ENCODE data around the gene RPS16.
"Not testable (repeated sequence)": the region's sequence is repeated elsewhere in the genome, so short reads cannot be mapped to it uniquely, and the experiment has no call there.

The RPS16 gene

GRCh38 chr19:39435499-39436349 lies at the start of gene RPS16:
Gene RPS16, minus strand, starts transcription at chr19:39435949. Its CDS starts 54 bp downstream, at chr19:39435895.
- TF ChIP-seq JUND (IDR thresholded peaks at IDR 0.05; ENCODE audit: low read depth) = no peak
- DNase-seq (ENCODE audit: low read depth in 1 of 2, low spot score in 1 of 2) = peak; percentile 56 to 96
- in situ Hi-C loops (cut with HindIII; ENCODE audit: low pct_unique_long_range_greater_than_20kb, low sequenced_read_pairs) = no loop called here

GRCh38 chr19:39483141-39483540 lies 47.4 kb upstream of the RPS16 start:
- no peak for TF ChIP-seq JUND (IDR thresholded peaks at IDR 0.05; ENCODE audit: low read depth)
- in situ Hi-C loops (cut with HindIII; ENCODE audit: low pct_unique_long_range_greater_than_20kb, low sequenced_read_pairs) = no loop called here
- no peak for DNase-seq (ENCODE audit: low read depth in 1 of 2, low spot score in 1 of 2)

GRCh38 chr19:39481676-39482075 lies 45.9 kb upstream of the RPS16 start:
- no peak for DNase-seq (ENCODE audit: low read depth in 1 of 2, low spot score in 1 of 2)
- no peak for TF ChIP-seq JUND (IDR thresholded peaks at IDR 0.05; ENCODE audit: low read depth)
- in situ Hi-C loops (cut with HindIII; ENCODE audit: low pct_unique_long_range_greater_than_20kb, low sequenced_read_pairs) = no loop called here

GRCh38 chr19:39481229-39481545 lies 45.4 kb upstream of the RPS16 start:
- no peak for DNase-seq (ENCODE audit: low read depth in 1 of 2, low spot score in 1 of 2)
- no peak for TF ChIP-seq JUND (IDR thresholded peaks at IDR 0.05; ENCODE audit: low read depth)

GRCh38 chr19:39480337-39481228 lies 44.8 kb upstream of the RPS16 start, which contains the start of gene TIMM50:
Gene TIMM50, plus strand, starts transcription at chr19:39480838. Its CDS starts 16 bp downstream, at chr19:39480854.
- peak; percentile 51 to 93 for DNase-seq (ENCODE audit: low read depth in 1 of 2, low spot score in 1 of 2)
- in situ Hi-C loops (cut with HindIII; ENCODE audit: low pct_unique_long_range_greater_than_20kb, low sequenced_read_pairs) = no loop called here
- TF ChIP-seq JUND (IDR thresholded peaks at IDR 0.05; ENCODE audit: low read depth) = no peak

More at GRCh38 chr19:39481229-39481545, 45.4 kb upstream of the RPS16 start:
- in situ Hi-C loops (cut with HindIII; ENCODE audit: low pct_unique_long_range_greater_than_20kb, low sequenced_read_pairs) = no loop called here

- DNase-seq (ENCODE audit: low read depth in 1 of 2, low spot score in 1 of 2) = no peak
- in situ Hi-C loops (cut with HindIII; ENCODE audit: low pct_unique_long_range_greater_than_20kb, low sequenced_read_pairs) = no loop called here
- TF ChIP-seq JUND (IDR thresholded peaks at IDR 0.05; ENCODE audit: low read depth) = no peak
Measured at GRCh38 chr19:39479916-39480315, 44.2 kb upstream of the RPS16 start.

GRCh38 chr19:39479319-39479801 lies 43.6 kb upstream of the RPS16 start:
- DNase-seq (ENCODE audit: low read depth in 1 of 2, low spot score in 1 of 2); in situ Hi-C loops (cut with HindIII; ENCODE audit: low pct_unique_long_range_greater_than_20kb, low sequenced_read_pairs): not testable (repeated sequence)

- in situ Hi-C loops (cut with HindIII; ENCODE audit: low pct_unique_long_range_greater_than_20kb, low sequenced_read_pairs) = no loop called here
- no peak for DNase-seq (ENCODE audit: low read depth in 1 of 2, low spot score in 1 of 2)
- no peak for TF ChIP-seq JUND (IDR thresholded peaks at IDR 0.05; ENCODE audit: low read depth)
Measured at GRCh38 chr19:39475748-39476147, 40.0 kb upstream of the RPS16 start.

GRCh38 chr19:39474139-39474620 lies 38.4 kb upstream of the RPS16 start:
- peak; percentile 21 to 23 for DNase-seq (ENCODE audit: low read depth in 1 of 2, low spot score in 1 of 2)
- no peak for TF ChIP-seq JUND (IDR thresholded peaks at IDR 0.05; ENCODE audit: low read depth)
- in situ Hi-C loops (cut with HindIII; ENCODE audit: low pct_unique_long_range_greater_than_20kb, low sequenced_read_pairs) = no loop called here

GRCh38 chr19:39473443-39473960 lies 37.8 kb upstream of the RPS16 start:
- in situ Hi-C loops (cut with HindIII; ENCODE audit: low pct_unique_long_range_greater_than_20kb, low sequenced_read_pairs) = no loop called here
- no peak for DNase-seq (ENCODE audit: low read depth in 1 of 2, low spot score in 1 of 2)

GRCh38 chr19:39472746-39473442 lies 37.1 kb upstream of the RPS16 start:
- in situ Hi-C loops (cut with HindIII; ENCODE audit: low pct_unique_long_range_greater_than_20kb, low sequenced_read_pairs) = no loop called here
- TF ChIP-seq JUND (IDR thresholded peaks at IDR 0.05; ENCODE audit: low read depth) = no peak
- DNase-seq (ENCODE audit: low read depth in 1 of 2, low spot score in 1 of 2) = no peak

More at GRCh38 chr19:39473443-39473960, 37.8 kb upstream of the RPS16 start:
- no peak for TF ChIP-seq JUND (IDR thresholded peaks at IDR 0.05; ENCODE audit: low read depth)
